Measurements from ENCODE around the gene TARBP1.
A peak's percentile ranks its signal among the peaks of the same experiment; 100 is the strongest.

Gene TARBP1

DNA sequence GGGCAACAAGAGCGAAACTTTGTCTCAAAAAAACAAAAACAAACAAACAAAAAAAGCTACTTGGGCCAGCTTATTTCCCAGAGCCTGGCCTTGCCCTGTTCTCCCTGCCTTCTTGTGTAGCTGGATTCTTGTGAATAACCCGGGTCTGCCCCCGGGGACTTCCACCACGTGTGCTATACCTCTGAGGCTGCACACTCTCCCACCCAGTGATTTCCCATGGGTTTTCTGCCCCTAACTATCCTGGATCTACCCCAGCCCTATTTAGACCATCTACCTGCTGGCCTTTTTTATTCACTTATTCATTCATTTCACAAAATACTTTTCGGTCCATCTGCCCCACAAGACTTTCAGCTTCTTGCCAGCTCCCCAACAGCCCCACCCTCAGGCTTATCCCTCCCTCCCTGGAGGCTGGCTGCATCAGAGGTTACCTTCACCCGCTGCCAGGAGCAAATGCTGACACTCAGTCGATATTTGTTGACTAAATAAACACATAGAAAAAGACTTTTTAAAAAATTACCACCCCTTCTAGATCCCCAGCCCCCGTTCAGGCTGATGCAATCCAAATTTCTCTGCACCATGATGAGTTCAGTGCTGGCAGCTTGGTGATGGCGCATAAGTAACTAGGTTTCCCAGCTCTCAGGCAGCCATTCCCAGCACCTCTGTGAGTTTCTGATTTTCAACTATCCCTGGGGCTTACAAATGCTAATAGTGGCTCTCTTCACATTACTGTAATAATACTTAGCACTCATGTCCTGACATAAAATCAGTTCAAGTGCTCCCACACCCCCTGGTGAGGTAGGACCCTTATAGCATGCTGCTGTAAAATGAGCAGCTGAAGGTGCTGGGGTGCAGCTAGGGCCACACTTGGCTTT, 30.7 kb upstream of the TARBP1 start:
- Histone ChIP-seq H2BK120ac (ENCODE audit: low read depth, low read length) (no peak overlapping the region), H3K4me1 (ENCODE audit: control insufficient read depth, low read depth, low read length) (peaks cover 3% of the 10 kb centered on the region)
- peak; percentile 58 for DNase-seq

DNA sequence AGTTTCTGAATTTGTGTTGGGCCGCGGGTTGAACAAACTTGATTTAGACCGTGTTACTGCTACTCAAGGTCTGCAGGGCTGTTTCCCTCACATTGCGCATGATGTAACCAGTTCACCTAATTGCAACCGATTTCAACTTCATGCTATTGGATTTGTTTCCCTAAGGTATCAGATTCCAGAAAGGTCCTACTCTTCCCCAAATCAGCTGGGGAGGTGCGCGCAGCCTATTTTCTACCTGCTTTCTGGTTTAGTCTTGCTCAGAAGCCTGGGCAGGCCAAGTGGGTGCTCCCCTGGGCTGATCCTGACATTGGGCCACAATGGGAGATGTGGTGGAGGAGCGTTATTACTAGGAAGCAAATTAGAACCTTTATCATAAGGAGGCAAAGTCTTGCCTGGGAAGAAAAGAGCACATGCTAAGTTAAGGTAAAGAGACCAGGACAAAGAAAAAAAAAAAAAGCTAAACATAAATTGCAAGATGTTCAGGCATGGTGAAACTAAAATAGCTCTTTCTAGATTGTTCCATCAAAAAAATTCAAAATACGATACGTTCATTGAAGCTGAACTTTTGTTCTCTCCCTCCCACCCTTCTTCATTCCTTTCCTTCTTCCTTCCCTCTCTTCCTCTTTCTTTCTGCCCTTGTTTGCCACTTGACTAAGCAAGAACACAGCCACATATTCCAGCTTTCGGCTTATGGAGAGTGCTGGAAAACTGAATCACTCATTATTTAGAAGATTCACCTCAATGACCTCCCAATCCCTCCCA, 28.8 kb upstream of the TARBP1 start:
- H4K5ac ChIP-seq (ENCODE audit: low read length) = no peak overlapping the region
- no CpG with 5 or more reads among the region's 11 CpGs for WGBS (ENCODE audit: extremely low coverage, insufficient coverage, low lambda C conversion rate)
- H3K4me3 ChIP-seq (ENCODE audit: low read length) = no peak overlapping the region
- peak overlapping the region; percentile 86 for H3K4ac ChIP-seq (ENCODE audit: low read depth, low read length)
- no peak overlapping the region for H3K23ac ChIP-seq (ENCODE audit: low read length)
- H3K4me2 ChIP-seq (ENCODE audit: low read length) = no peak overlapping the region
- H3K56ac ChIP-seq (ENCODE audit: low read length) = peak overlapping the region; percentile 34
- peak; percentile 37 for DNase-seq
- H2BK5ac ChIP-seq (ENCODE audit: low read length) = no peak overlapping the region
- H2BK120ac ChIP-seq (ENCODE audit: low read depth, low read length) = no peak overlapping the region
- H3K18ac ChIP-seq (ENCODE audit: low read length) = peak overlapping the region; percentile 73
- H2AK5ac ChIP-seq (ENCODE audit: low read length) = no peak overlapping the region
- H3K79me1 ChIP-seq (ENCODE audit: low read length) = no peaks in the 10 kb centered on the region
- peaks cover 2% of the 10 kb centered on the region for H3K4me1 ChIP-seq (ENCODE audit: control insufficient read depth, low read depth, low read length)
- H4K8ac ChIP-seq (ENCODE audit: low read depth, low read length) = no peak overlapping the region
- H3K27ac ChIP-seq (ENCODE audit: low read depth, low read length) = no peak overlapping the region
- H2BK15ac ChIP-seq (replicated peaks; ENCODE audit: low read depth) = no peak overlapping the region
- no peaks in the 10 kb centered on the region for H3K36me3 ChIP-seq (ENCODE audit: control insufficient read depth, insufficient read depth, low read length)
- H3K9ac ChIP-seq (ENCODE audit: low read length) = no peak overlapping the region
- no peaks in the 10 kb centered on the region for H3K79me2 ChIP-seq (ENCODE audit: control insufficient read depth, insufficient read depth, low read length)
- H3K27me3 ChIP-seq (ENCODE audit: insufficient read depth, low read length, poor library complexity) = no peaks in the 10 kb centered on the region

More for the DNA sequence above, 30.7 kb upstream of the TARBP1 start:
- no CpG with 5 or more reads among the region's 9 CpGs for WGBS (ENCODE audit: extremely low coverage, insufficient coverage, low lambda C conversion rate)
- H3K23ac ChIP-seq (ENCODE audit: low read length) = no peak overlapping the region
- no peak overlapping the region for H3K9ac ChIP-seq (ENCODE audit: low read length)
- peak overlapping the region; percentile 24 for H3K4ac ChIP-seq (ENCODE audit: low read depth, low read length)
- no peak overlapping the region for H2AK5ac ChIP-seq (ENCODE audit: low read length)
- no peak overlapping the region for H3K4me3 ChIP-seq (ENCODE audit: low read length)
- H2BK5ac ChIP-seq (ENCODE audit: low read length) = no peak overlapping the region
- no peak overlapping the region for H4K8ac ChIP-seq (ENCODE audit: low read depth, low read length)
- no peak overlapping the region for H2BK15ac ChIP-seq (replicated peaks; ENCODE audit: low read depth)
- peak overlapping the region; percentile 58 for H3K56ac ChIP-seq (ENCODE audit: low read length)
- no peaks in the 10 kb centered on the region for H3K79me1 ChIP-seq (ENCODE audit: low read length)
- peak overlapping the region; percentile 81 for H3K27ac ChIP-seq (ENCODE audit: low read depth, low read length)
- H3K79me2 ChIP-seq (ENCODE audit: control insufficient read depth, insufficient read depth, low read length) = no peaks in the 10 kb centered on the region
- no peak overlapping the region for H3K4me2 ChIP-seq (ENCODE audit: low read length)
- H3K18ac ChIP-seq (ENCODE audit: low read length) = peak overlapping the region; percentile 72
- H3K27me3 ChIP-seq (ENCODE audit: insufficient read depth, low read length, poor library complexity) = no peaks in the 10 kb centered on the region
- H4K5ac ChIP-seq (ENCODE audit: low read length) = no peak overlapping the region
- H3K36me3 ChIP-seq (ENCODE audit: control insufficient read depth, insufficient read depth, low read length) = no peaks in the 10 kb centered on the region

DNA sequence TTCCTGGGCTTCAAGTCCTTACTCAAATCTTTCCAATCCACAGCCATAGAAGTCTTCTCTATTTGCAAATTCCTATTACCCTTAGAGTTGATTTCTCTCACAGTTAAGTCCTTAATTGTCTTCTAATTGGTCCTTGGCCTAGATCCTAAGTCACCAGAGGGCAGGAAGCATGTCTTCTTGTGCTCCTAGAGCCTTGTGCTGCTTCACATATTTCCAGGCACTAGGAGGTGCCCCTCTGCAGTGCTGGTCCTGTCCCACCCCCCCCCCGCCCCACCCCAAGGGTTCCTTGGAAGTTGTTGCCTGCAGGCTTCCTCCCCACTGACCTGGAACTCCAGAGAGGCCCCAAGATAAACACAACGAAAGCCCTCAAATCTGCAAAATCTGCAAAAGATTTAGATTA, 28.1 kb upstream of the TARBP1 start:
- Histone ChIP-seq H4K5ac (ENCODE audit: low read length) (no peak overlapping the region), H4K8ac (ENCODE audit: low read depth, low read length) (no peak overlapping the region), H2BK15ac (replicated peaks; ENCODE audit: low read depth) (no peak overlapping the region), H3K23ac (ENCODE audit: low read length) (no peak overlapping the region), H3K56ac (ENCODE audit: low read length) (no peak overlapping the region), H3K18ac (ENCODE audit: low read length) (no peak overlapping the region), H3K79me2 (ENCODE audit: control insufficient read depth, insufficient read depth, low read length) (no peaks in the 10 kb centered on the region), H2BK120ac (ENCODE audit: low read depth, low read length) (no peak overlapping the region), H3K27me3 (ENCODE audit: insufficient read depth, low read length, poor library complexity) (no peaks in the 10 kb centered on the region), H3K79me1 (ENCODE audit: low read length) (no peaks in the 10 kb centered on the region), H3K27ac (ENCODE audit: low read depth, low read length) (no peak overlapping the region), H3K4me1 (ENCODE audit: control insufficient read depth, low read depth, low read length) (no peaks in the 10 kb centered on the region), H3K4me3 (ENCODE audit: low read length) (no peak overlapping the region), H3K4ac (ENCODE audit: low read depth, low read length) (no peak overlapping the region), H2AK5ac (ENCODE audit: low read length) (no peak overlapping the region), H3K9ac (ENCODE audit: low read length) (no peak overlapping the region), H2BK5ac (ENCODE audit: low read length) (no peak overlapping the region), H3K4me2 (ENCODE audit: low read length) (no peak overlapping the region), H3K36me3 (ENCODE audit: control insufficient read depth, insufficient read depth, low read length) (no peaks in the 10 kb centered on the region)
- WGBS (ENCODE audit: extremely low coverage, insufficient coverage, low lambda C conversion rate) = no CpG with 5 or more reads among the region's 2 CpGs
- DNase-seq = peak; percentile 57

DNA sequence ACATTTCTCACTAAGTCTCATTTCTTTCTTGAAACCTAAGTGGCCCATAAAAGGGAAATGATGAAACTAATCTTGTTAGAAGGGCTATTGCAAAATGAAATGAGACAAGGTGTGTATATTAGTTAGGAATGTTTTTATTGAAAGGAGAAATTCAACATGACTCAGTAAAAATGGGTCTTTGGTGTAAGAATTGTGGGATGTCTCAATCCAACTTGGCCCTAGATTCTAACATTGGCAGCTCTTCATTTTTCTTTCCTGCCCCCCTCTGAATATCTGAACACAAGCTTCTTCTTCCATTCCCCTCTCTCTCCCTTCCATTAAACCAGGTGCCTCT, 26.8 kb upstream of the TARBP1 start:
- Histone ChIP-seq H2BK15ac (replicated peaks; ENCODE audit: low read depth) (no peak overlapping the region), H3K23ac (ENCODE audit: low read length) (no peak overlapping the region), H2BK120ac (ENCODE audit: low read depth, low read length) (no peak overlapping the region), H4K8ac (ENCODE audit: low read depth, low read length) (no peak overlapping the region), H3K79me2 (ENCODE audit: control insufficient read depth, insufficient read depth, low read length) (no peaks in the 10 kb centered on the region), H3K4me3 (ENCODE audit: low read length) (no peak overlapping the region), H3K4me1 (ENCODE audit: control insufficient read depth, low read depth, low read length) (no peaks in the 10 kb centered on the region), H4K5ac (ENCODE audit: low read length) (no peak overlapping the region), H3K79me1 (ENCODE audit: low read length) (no peaks in the 10 kb centered on the region), H3K4me2 (ENCODE audit: low read length) (no peak overlapping the region), H3K36me3 (ENCODE audit: control insufficient read depth, insufficient read depth, low read length) (no peaks in the 10 kb centered on the region), H2AK5ac (ENCODE audit: low read length) (no peak overlapping the region), H3K27ac (ENCODE audit: low read depth, low read length) (no peak overlapping the region), H3K4ac (ENCODE audit: low read depth, low read length) (no peak overlapping the region), H3K56ac (ENCODE audit: low read length) (no peak overlapping the region), H3K18ac (ENCODE audit: low read length) (no peak overlapping the region), H2BK5ac (ENCODE audit: low read length) (no peak overlapping the region), H3K27me3 (ENCODE audit: insufficient read depth, low read length, poor library complexity) (no peaks in the 10 kb centered on the region), H3K9ac (ENCODE audit: low read length) (no peak overlapping the region)
- no peak for DNase-seq

DNA sequence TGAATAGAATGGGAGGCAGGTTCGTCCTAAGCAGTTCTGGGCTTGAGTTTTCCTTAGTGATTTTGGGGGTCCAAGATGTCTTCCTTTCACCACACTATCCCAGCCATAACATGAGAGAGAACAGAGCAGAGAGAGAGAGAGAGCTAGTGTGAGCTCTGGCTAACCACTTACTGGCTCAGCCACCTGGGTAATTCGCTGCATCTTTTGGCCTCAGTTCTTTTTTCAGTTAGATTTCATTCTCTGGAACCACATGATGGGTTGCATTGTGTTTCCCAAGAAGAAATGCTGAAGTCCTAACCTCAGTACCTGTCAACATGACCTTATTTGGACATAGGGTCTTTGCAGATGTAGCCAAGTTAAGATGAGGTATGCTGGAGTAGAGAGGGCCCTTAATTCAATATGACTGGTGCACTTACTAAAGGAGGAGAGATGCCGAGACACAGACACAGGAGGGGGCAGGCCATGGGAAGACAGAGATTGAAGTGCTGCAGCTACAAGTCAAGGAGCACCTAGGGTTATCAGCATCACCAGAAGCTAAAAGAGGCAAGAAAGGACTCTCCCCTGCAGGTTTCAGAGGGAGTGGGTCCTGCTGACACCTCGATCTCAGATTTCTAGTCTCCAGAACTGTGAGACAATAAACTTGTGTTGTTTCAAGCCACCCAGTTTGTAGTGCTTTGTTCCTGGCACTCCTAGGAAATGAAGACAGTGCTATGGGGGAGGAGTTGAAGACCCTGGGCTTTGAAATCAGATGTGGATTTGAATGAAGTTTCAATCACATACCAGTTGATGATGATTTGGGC, 26.2 kb upstream of the TARBP1 start:
- H2BK15ac ChIP-seq (replicated peaks; ENCODE audit: low read depth) = no peak overlapping the region
- no peak overlapping the region for H2AK5ac ChIP-seq (ENCODE audit: low read length)
- H3K18ac ChIP-seq (ENCODE audit: low read length) = peak overlapping the region; percentile 18
- no peak overlapping the region for H4K5ac ChIP-seq (ENCODE audit: low read length)
- no peak overlapping the region for H3K9ac ChIP-seq (ENCODE audit: low read length)
- no CpG with 5 or more reads among the region's 4 CpGs for WGBS (ENCODE audit: extremely low coverage, insufficient coverage, low lambda C conversion rate)
- no peak for DNase-seq
- H3K79me1 ChIP-seq (ENCODE audit: low read length) = no peaks in the 10 kb centered on the region
- H2BK5ac ChIP-seq (ENCODE audit: low read length) = no peak overlapping the region
- no peak overlapping the region for H3K4ac ChIP-seq (ENCODE audit: low read depth, low read length)
- H3K23ac ChIP-seq (ENCODE audit: low read length) = no peak overlapping the region
- H3K4me3 ChIP-seq (ENCODE audit: low read length) = no peak overlapping the region
- no peak overlapping the region for H3K56ac ChIP-seq (ENCODE audit: low read length)
- H3K27me3 ChIP-seq (ENCODE audit: insufficient read depth, low read length, poor library complexity) = no peaks in the 10 kb centered on the region
- H3K79me2 ChIP-seq (ENCODE audit: control insufficient read depth, insufficient read depth, low read length) = no peaks in the 10 kb centered on the region
- no peak overlapping the region for H3K4me2 ChIP-seq (ENCODE audit: low read length)
- no peaks in the 10 kb centered on the region for H3K36me3 ChIP-seq (ENCODE audit: control insufficient read depth, insufficient read depth, low read length)
- no peaks in the 10 kb centered on the region for H3K4me1 ChIP-seq (ENCODE audit: control insufficient read depth, low read depth, low read length)
- H3K27ac ChIP-seq (ENCODE audit: low read depth, low read length) = no peak overlapping the region
- H4K8ac ChIP-seq (ENCODE audit: low read depth, low read length) = no peak overlapping the region
- no peak overlapping the region for H2BK120ac ChIP-seq (ENCODE audit: low read depth, low read length)

All from mesendoderm (in vitro differentiated cells).